ENCODE results near the gene PHGDH.

PHGDH gene

GRCh38 chr1:119729044-119729443 is 17.3 kb downstream of the PHGDH start:
- in situ Hi-C loops (cut with HindIII; ENCODE audit: low sequenced_read_pairs), result no loop called here

GRCh38 chr1:119731060-119731459 is 19.3 kb downstream of the PHGDH start:
- in situ Hi-C loops (cut with HindIII; ENCODE audit: low sequenced_read_pairs), result no loop called here

GRCh38 chr1:119731741-119732430 is 20.2 kb downstream of the PHGDH start:
- in situ Hi-C loops (cut with HindIII; ENCODE audit: low sequenced_read_pairs), result no loop called here

GRCh38 chr1:119732465-119733168 is 20.9 kb downstream of the PHGDH start:
- in situ Hi-C loops (cut with HindIII; ENCODE audit: low sequenced_read_pairs), result no loop called here

DNA sequence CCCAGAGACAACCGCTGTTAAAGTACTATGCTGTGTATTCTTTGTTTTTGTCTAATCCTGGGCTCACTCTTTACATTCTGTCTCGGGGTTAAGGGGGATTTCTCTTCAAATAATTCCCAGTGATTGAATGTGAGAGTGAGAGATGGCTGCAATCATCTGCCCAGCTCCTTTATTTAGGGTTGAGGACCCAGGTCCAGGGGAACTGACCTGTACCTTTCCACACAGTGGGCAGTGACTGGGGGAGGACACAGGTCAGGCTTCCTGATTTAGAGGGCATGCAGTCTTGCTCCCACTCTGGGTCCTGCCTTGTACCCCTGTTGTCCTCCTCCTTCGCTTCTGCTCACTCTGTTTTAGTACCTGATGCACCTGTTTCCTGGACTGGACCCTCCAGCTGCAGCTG is 22.0 kb downstream of the PHGDH start:
- in situ Hi-C loops (cut with HindIII; ENCODE audit: low sequenced_read_pairs), result no loop called here

DNA sequence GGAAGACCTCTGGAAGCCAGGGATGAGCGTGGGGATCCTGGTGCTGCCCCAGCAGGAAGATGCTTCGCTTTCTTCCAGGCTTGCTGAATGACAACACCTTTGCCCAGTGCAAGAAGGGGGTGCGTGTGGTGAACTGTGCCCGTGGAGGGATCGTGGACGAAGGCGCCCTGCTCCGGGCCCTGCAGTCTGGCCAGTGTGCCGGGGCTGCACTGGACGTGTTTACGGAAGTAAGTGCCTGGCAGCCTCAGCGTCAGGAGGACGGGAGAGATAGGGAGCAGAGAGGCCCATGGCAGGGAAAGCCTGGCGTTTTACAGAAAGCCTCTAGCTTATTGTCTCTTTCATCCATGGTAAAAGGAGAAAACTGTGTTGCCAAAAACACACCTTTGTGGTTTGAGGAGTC is 23.5 kb downstream of the PHGDH start:
- in situ Hi-C loops (cut with HindIII; ENCODE audit: low sequenced_read_pairs), result no loop called here

GRCh38 chr1:119736649-119737039 is 24.9 kb downstream of the PHGDH start:
- in situ Hi-C loops (cut with HindIII; ENCODE audit: low sequenced_read_pairs), result no loop called here

- in situ Hi-C loops (cut with HindIII; ENCODE audit: low sequenced_read_pairs), result no loop called here
Observed at GRCh38 chr1:119737040-119737682, 25.4 kb downstream of the PHGDH start.

DNA sequence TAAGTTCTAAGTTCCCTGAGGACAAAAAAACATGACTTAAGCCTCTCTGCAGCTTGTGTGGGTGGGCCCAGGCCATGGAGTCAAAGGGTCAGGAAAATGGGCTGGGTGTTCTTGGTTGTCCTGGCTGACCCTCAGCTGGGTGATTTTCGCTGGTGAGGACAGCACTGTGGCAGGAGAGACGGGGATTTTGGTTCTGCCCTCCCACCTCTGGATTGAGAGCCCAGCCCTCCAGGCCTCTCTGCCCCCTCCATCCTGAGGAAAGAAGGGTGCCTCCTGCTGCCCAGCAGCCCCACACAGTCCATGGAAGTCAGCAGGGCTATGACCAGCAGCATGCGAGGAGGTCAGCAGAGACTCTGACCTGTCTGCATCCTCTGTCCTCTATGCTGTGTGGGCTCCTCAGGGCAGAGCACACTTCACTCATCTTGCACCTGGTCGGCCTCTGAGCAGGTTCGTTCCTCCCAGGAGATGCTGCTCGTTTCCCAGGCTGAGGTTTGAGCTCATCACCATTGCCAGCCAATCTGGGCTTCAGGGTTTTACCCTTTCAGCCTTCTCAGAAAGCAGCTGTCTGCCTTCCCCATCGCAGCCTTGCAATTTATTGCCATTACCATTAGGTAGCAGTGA is 26.5 kb downstream of the PHGDH start:
- in situ Hi-C loops (cut with HindIII; ENCODE audit: low sequenced_read_pairs), result no loop called here

DNA sequence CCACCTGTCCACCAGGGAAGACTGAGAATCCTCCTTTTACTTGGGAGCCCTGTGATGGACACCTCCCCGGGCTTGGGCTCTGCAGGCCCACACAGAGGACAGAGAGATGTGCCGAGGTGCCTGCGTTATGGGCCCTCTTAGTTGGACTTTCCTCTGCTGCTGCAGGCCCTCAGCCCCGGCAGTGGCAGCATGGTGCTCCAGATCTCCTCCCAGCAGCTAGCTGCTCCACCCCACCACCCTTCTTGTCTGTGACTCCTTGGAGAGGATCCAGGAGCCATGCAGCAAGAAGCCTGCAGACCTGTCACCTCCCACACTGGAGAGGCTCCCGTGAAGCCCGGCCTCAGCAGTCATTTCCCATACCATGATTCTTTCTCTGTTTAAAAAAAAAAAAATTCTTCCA is 27.4 kb downstream of the PHGDH start:
- in situ Hi-C loops (cut with HindIII; ENCODE audit: low sequenced_read_pairs), result no loop called here

GRCh38 chr1:119740261-119740660 is 28.5 kb downstream of the PHGDH start:
- in situ Hi-C loops (cut with HindIII; ENCODE audit: low sequenced_read_pairs), result no loop called here

- in situ Hi-C loops (cut with HindIII; ENCODE audit: low sequenced_read_pairs), result no loop called here
Observed at GRCh38 chr1:119740896-119741780, 29.4 kb downstream of the PHGDH start.

DNA sequence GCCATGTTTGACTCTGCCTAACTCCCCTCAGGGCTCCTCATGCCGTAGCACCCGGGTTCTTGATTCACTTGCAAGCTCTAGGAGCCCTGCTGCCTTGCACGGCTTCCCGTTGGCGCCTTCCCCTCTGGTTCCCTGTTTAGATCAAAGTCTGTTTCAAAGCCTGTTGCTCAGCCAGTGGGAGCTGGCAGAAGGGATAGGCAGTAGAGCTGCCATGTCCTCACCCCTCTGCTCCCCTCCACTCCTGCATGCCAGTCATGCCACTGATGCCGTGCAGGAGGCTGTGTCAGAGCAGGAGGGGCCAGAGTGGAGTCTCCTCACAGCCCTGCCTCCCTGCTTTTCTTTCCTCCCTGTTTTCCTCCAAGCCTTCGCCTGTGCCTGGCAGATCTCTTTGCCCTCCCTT is 30.5 kb downstream of the PHGDH start:
- in situ Hi-C loops (cut with HindIII; ENCODE audit: low sequenced_read_pairs), result no loop called here

GRCh38 chr1:119742677-119743076 is 30.9 kb downstream of the PHGDH start:
- in situ Hi-C loops (cut with HindIII; ENCODE audit: low sequenced_read_pairs), result no loop called here

- in situ Hi-C loops (cut with HindIII; ENCODE audit: low sequenced_read_pairs), result no loop called here
Observed at GRCh38 chr1:119743308-119743707, 31.6 kb downstream of the PHGDH start.

GRCh38 chr1:119743776-119744597 is 32.3 kb downstream of the PHGDH start:
- in situ Hi-C loops (cut with HindIII; ENCODE audit: low sequenced_read_pairs), result no loop called here

DNA sequence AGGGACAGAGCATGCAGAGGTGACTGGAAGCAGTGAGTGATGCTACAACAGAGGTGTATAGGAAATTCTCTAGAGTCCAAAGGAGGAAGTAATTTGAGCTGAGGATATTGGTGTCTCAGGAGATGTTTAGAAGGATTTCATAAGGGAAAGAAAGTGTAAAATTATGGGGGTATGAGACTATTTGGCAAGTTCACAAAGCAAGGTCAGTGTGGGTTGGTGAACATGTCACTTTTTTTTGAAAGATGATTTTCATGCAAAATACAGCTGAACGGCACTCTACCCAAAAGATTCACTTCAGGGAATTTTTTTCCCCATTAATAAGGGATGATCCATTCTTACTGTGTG is 32.8 kb downstream of the PHGDH start:
- in situ Hi-C loops (cut with HindIII; ENCODE audit: low sequenced_read_pairs), result no loop called here

GRCh38 chr1:119745034-119745433 is 33.3 kb downstream of the PHGDH start:
- in situ Hi-C loops (cut with HindIII; ENCODE audit: low sequenced_read_pairs), result no loop called here

GRCh38 chr1:119747451-119747850 is 35.7 kb downstream of the PHGDH start:
- in situ Hi-C loops (cut with HindIII; ENCODE audit: low sequenced_read_pairs), result no loop called here

GRCh38 chr1:119748040-119748439 is 36.3 kb downstream of the PHGDH start:
- in situ Hi-C loops (cut with HindIII; ENCODE audit: low sequenced_read_pairs), result no loop called here
